Left ventricle myocardium inferior (tissue), 1 donor: ENCODE results near the gene PBRM1. TPM values are rescaled to one million over a fixed set of nuclear protein-coding genes. Genes with fewer than 3 reads are reported as not detected.

Source experiments
- DNase-seq: peaks from one replicate; pipeline ENCODE4 v3.0.0-alpha.2; 2020
- H3K27ac ChIP-seq: fragments of 200-600 bp; replicated peaks from 2 replicates; pipeline ENCODE4 v1.8.0; 2021
- H3K27me3 ChIP-seq: fragments of 200-600 bp; 2 replicates; pipeline ENCODE4 v1.8.0; 2021; ENCODE audit warnings: low read depth
- H3K36me3 ChIP-seq: fragments of 200-600 bp; 2 replicates; pipeline ENCODE4 v1.8.0; 2021
- H3K4me1 ChIP-seq: fragments of 200-600 bp; 2 replicates; pipeline ENCODE4 v1.8.0; 2021
- H3K4me3 ChIP-seq: fragments of 200-600 bp; 2 replicates; pipeline ENCODE4 v1.8.0; 2021; ENCODE audit warnings: mild to moderate bottlenecking, moderate library complexity
- H3K9me3 ChIP-seq: fragments of 200-600 bp; replicated peaks from 2 replicates; pipeline ENCODE4 v1.8.0; 2021
- intact Hi-C: fragments of 100-400 bp; cut with micrococcal nuclease; formaldehyde crosslinking; loops from one replicate; pipeline ENCODE4 v1.11.0; 2022
- total RNA-seq: library from RNA; stranded (reverse); fragmentation: NEBNext Ultra II Directional; extraction: Animal tissue kit (Norgen Biotek cat#: 25700); gene quantifications from one replicate; pipeline ENCODE4 v1.2.1, GENCODE V29; 2021
- TF ChIP-seq, protein P1 (sequence below): fragments of 200-600 bp; IDR thresholded peaks from 2 replicates; pipeline ENCODE4 v1.8.0; 2021; ENCODE audit warnings: antibody characterized with exemption, mild to moderate bottlenecking, borderline replicate concordance
- donor health status: DM: no; HTN: yes; CAD: no; lungs with severe emphysema.

PBRM1 gene
- total RNA-seq, 1 donor from 2014 or later, result 52.3 TPM

- DNase-seq, result no peak
- intact Hi-C loops, result no loop called here
- Histone ChIP-seq H3K27ac (no peak overlapping the region), H3K4me3 (no peak overlapping the region), H3K4me1 (no peaks in the 10 kb centered on the region), H3K36me3 (peaks cover 93% of the 10 kb centered on the region), H3K27me3 (no peaks in the 10 kb centered on the region), H3K9me3 (no peaks in the 10 kb centered on the region)
- TF ChIP-seq, protein P1, sequence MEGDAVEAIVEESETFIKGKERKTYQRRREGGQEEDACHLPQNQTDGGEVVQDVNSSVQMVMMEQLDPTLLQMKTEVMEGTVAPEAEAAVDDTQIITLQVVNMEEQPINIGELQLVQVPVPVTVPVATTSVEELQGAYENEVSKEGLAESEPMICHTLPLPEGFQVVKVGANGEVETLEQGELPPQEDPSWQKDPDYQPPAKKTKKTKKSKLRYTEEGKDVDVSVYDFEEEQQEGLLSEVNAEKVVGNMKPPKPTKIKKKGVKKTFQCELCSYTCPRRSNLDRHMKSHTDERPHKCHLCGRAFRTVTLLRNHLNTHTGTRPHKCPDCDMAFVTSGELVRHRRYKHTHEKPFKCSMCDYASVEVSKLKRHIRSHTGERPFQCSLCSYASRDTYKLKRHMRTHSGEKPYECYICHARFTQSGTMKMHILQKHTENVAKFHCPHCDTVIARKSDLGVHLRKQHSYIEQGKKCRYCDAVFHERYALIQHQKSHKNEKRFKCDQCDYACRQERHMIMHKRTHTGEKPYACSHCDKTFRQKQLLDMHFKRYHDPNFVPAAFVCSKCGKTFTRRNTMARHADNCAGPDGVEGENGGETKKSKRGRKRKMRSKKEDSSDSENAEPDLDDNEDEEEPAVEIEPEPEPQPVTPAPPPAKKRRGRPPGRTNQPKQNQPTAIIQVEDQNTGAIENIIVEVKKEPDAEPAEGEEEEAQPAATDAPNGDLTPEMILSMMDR, result no peak
Measured at GRCh38 chr3:52650439-52650838, 35.3 kb downstream of the PBRM1 start.

- intact Hi-C loops, result no loop called here
- TF ChIP-seq, protein P1, result no peak
- no peak overlapping the region for H3K27ac ChIP-seq
- no peaks in the 10 kb centered on the region for H3K4me1 ChIP-seq
- no peaks in the 10 kb centered on the region for H3K27me3 ChIP-seq
- DNase-seq, result no peak
- no peaks in the 10 kb centered on the region for H3K9me3 ChIP-seq
- H3K4me3 ChIP-seq, result no peak overlapping the region
- H3K36me3 ChIP-seq, result peaks cover 93% of the 10 kb centered on the region
Measured at GRCh38 chr3:52649461-52650210, 36.1 kb downstream of the PBRM1 start.

- H3K27me3 ChIP-seq, result no peaks in the 10 kb centered on the region
- intact Hi-C loops, result no loop called here
- no peak for DNase-seq
- H3K27ac ChIP-seq, result no peak overlapping the region
- no peaks in the 10 kb centered on the region for H3K9me3 ChIP-seq
- H3K36me3 ChIP-seq, result peaks cover 95% of the 10 kb centered on the region
- TF ChIP-seq, protein P1, result no peak
- H3K4me3 ChIP-seq, result no peak overlapping the region
- H3K4me1 ChIP-seq, result peaks cover 11% of the 10 kb centered on the region
Measured at GRCh38 chr3:52645549-52645948, 40.2 kb downstream of the PBRM1 start.

DNA sequence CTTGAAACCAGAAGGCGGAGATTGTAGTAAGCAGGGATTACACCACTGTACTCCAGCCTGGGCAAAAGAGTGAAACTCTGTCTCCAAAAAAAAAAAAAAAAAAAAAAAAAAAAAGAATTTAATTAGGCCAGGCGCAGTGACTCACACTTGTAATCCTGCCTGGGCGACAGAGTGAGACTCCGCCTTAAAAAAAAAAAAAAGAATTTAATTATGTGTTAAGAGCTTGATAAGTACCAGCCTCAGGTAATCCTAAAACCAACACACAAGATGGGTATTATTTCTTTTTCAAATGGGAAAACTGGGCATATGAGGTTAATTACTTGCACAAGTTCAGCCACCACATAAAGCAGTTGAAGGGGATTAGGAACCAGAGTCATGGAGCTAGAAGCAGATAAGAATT lies 49.0 kb downstream of the PBRM1 start:
- no peaks in the 10 kb centered on the region for H3K9me3 ChIP-seq
- TF ChIP-seq, protein P1, result no peak
- no peak overlapping the region for H3K4me3 ChIP-seq
- no peaks in the 10 kb centered on the region for H3K4me1 ChIP-seq
- peaks cover 93% of the 10 kb centered on the region for H3K36me3 ChIP-seq
- H3K27ac ChIP-seq, result no peak overlapping the region
- no peak for DNase-seq
- intact Hi-C loops, result no loop called here
- no peaks in the 10 kb centered on the region for H3K27me3 ChIP-seq

DNA sequence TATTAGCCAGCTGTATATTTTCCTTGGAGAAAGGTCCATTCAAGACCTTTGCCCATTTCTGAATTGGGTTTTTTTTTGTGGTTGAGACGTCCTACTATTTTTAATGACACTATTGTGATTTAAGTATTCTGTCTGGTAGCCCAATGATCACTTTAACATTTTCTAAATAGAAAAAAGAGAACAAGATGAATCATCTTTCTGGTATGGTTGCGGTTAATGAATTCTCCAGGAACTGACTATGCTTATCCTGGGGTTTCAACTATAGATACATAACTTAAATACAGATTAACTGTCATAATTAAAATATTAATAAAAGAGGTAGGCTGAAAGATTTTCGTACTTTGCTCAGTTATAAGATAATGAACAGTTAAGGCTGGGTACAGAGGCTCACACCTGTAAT lies 51.9 kb downstream of the PBRM1 start:
- H3K27me3 ChIP-seq, result no peaks in the 10 kb centered on the region
- no peaks in the 10 kb centered on the region for H3K9me3 ChIP-seq
- TF ChIP-seq, protein P1, result no peak
- no peaks in the 10 kb centered on the region for H3K4me1 ChIP-seq
- H3K4me3 ChIP-seq, result no peak overlapping the region
- H3K27ac ChIP-seq, result no peak overlapping the region
- no peak for DNase-seq
- H3K36me3 ChIP-seq, result peaks cover 90% of the 10 kb centered on the region
- intact Hi-C loops, result no loop called here
